ENCODE data around the gene IRX3.

The IRX3 gene

GRCh38 chr16:54325616-54326265 is 39.2 kb upstream of the IRX3 start:
- DNase-seq (ENCODE audit: low read depth), result no peak
- no peak for TF ChIP-seq CTCF (IDR thresholded peaks at IDR 0.05; ENCODE audit: control insufficient read depth, insufficient read depth, low read depth, low read length, missing control alignments)

GRCh38 chr16:54324716-54325115 is 38.1 kb upstream of the IRX3 start:
- no peak for TF ChIP-seq CTCF (IDR thresholded peaks at IDR 0.05; ENCODE audit: control insufficient read depth, insufficient read depth, low read depth, low read length, missing control alignments)
- H3K4me3 ChIP-seq (ENCODE audit: control insufficient read depth, low read depth, low read length), result no peak overlapping the region
- DNase-seq (ENCODE audit: low read depth), result no peak

More at GRCh38 chr16:54325616-54326265, 39.2 kb upstream of the IRX3 start:
- H3K4me3 ChIP-seq (ENCODE audit: control insufficient read depth, low read depth, low read length), result no peak overlapping the region

- no peak for DNase-seq (ENCODE audit: low read depth)
- no peak for TF ChIP-seq CTCF (IDR thresholded peaks at IDR 0.05; ENCODE audit: control insufficient read depth, insufficient read depth, low read depth, low read length, missing control alignments)
- H3K4me3 ChIP-seq (ENCODE audit: control insufficient read depth, low read depth, low read length), result no peak overlapping the region
These were observed 34.2 kb upstream of the IRX3 start for GRCh38 chr16:54320697-54321340.

- TF ChIP-seq CTCF (IDR thresholded peaks at IDR 0.05; ENCODE audit: control insufficient read depth, insufficient read depth, low read depth, low read length, missing control alignments), result no peak
- DNase-seq (ENCODE audit: low read depth), result no peak
- H3K4me3 ChIP-seq (ENCODE audit: control insufficient read depth, low read depth, low read length), result no peak overlapping the region
These were observed 32.4 kb upstream of the IRX3 start for GRCh38 chr16:54318941-54319340.

GRCh38 chr16:54317101-54317611 is 30.6 kb upstream of the IRX3 start:
- no peak for TF ChIP-seq CTCF (IDR thresholded peaks at IDR 0.05; ENCODE audit: control insufficient read depth, insufficient read depth, low read depth, low read length, missing control alignments)
- DNase-seq (ENCODE audit: low read depth), result no peak
- H3K4me3 ChIP-seq (ENCODE audit: control insufficient read depth, low read depth, low read length), result no peak overlapping the region

GRCh38 chr16:54316095-54316889 is 29.7 kb upstream of the IRX3 start:
- no peak for DNase-seq (ENCODE audit: low read depth)
- H3K4me3 ChIP-seq (ENCODE audit: control insufficient read depth, low read depth, low read length), result no peak overlapping the region
- TF ChIP-seq CTCF (IDR thresholded peaks at IDR 0.05; ENCODE audit: control insufficient read depth, insufficient read depth, low read depth, low read length, missing control alignments), result no peak
